WTC11 (cell line): ENCODE data around the gene CPNE5. TPM values are rescaled to one million over a fixed set of nuclear protein-coding genes. Genes with fewer than 3 reads are reported as not detected.

Experiments
- ATAC-seq: fragments of 200-7000 bp; cut with Tn5 transposase; 2 replicates; pipeline ENCODE4 v1.10.0; 2021; ENCODE audit warnings: mild to moderate bottlenecking, moderate library complexity
- CTCF ChIA-PET: fragments of 300-600 bp; sonication (Branson Sonifier 250); formaldehyde crosslinking; loops from one replicate; lab custom pipeline; 2021; ENCODE audit warnings: antibody characterized with exemption; lab: Charles Lee
- POLR2A ChIA-PET: fragments of 350-600 bp; sonication (Branson Sonifier 250); formaldehyde crosslinking; loops from one replicate; lab custom pipeline; 2021; ENCODE audit warnings: antibody characterized with exemption; lab: Charles Lee
- DNase-seq: peaks from one replicate; pipeline ENCODE4 v3.0.0; 2021; ENCODE audit warnings: low spot score
- H3K27ac Mint-ChIP-seq: 2 replicates; pipeline ENCODE4 v1.8.0; 2021; ENCODE audit warnings: mixed read lengths
- H3K27me3 Mint-ChIP-seq: 2 replicates; pipeline ENCODE4 v1.8.0; 2021; ENCODE audit warnings: low read depth, mild to moderate bottlenecking, moderate library complexity, mixed read lengths
- H3K36me3 Mint-ChIP-seq: 2 replicates; pipeline ENCODE4 v1.8.0; 2021; ENCODE audit warnings: mixed read lengths
- H3K4me1 Mint-ChIP-seq: 2 replicates; pipeline ENCODE4 v1.8.0; 2022; ENCODE audit warnings: mixed read lengths
- H3K4me3 Mint-ChIP-seq: 2 replicates; pipeline ENCODE4 v1.8.0; 2021; ENCODE audit warnings: mild to moderate bottlenecking, moderate library complexity, mixed read lengths
- H3K9me3 Mint-ChIP-seq: 2 replicates; pipeline ENCODE4 v1.8.0; 2021; ENCODE audit warnings: mixed read lengths
- AR ChIP-seq: fragments of 250-450 bp; sonication (Bioruptor Pico); IDR thresholded peaks from 2 replicates; pipeline ENCODE4 v1.9.0; 2021; ENCODE audit warnings: mild to moderate bottlenecking
- CDX4 ChIP-seq: fragments of 250-450 bp; sonication (Bioruptor Pico); IDR thresholded peaks from 2 replicates; pipeline ENCODE4 v1.9.0; 2021; ENCODE audit warnings: moderate library complexity, mild to moderate bottlenecking, inconsistent platforms, borderline replicate concordance
- CREB1 ChIP-seq: sonication (generic); formaldehyde crosslinking; IDR thresholded peaks from 2 replicates; pipeline ENCODE4 v1.8.0; 2023; ENCODE audit warnings: mild to moderate bottlenecking, missing genetic modification reagents
- FOXP1 ChIP-seq: sonication (generic); formaldehyde crosslinking; IDR thresholded peaks from 2 replicates; pipeline ENCODE4 v1.8.0; 2022; ENCODE audit warnings: missing genetic modification reagents, mild to moderate bottlenecking, moderate library complexity, borderline replicate concordance
- IRF1 ChIP-seq: sonication (generic); formaldehyde crosslinking; IDR thresholded peaks from 2 replicates; pipeline ENCODE4 v1.8.0; 2023; ENCODE audit warnings: missing genetic modification reagents
- NFATC4 ChIP-seq: fragments of 250-450 bp; sonication (Bioruptor Pico); IDR thresholded peaks from 2 replicates; pipeline ENCODE4 v1.9.0; 2021; ENCODE audit warnings: mild to moderate bottlenecking
- NR3C1 ChIP-seq: sonication (generic); formaldehyde crosslinking; conservative IDR thresholded peaks from 2 replicates; pipeline ENCODE4 v1.8.1; 2023; ENCODE audit warnings: low read depth, mild to moderate bottlenecking, missing genetic modification reagents
- PREB ChIP-seq: sonication (generic); formaldehyde crosslinking; IDR thresholded peaks from 2 replicates; pipeline ENCODE4 v1.8.1; 2022; ENCODE audit warnings: mild to moderate bottlenecking, missing genetic modification reagents, moderate library complexity, borderline replicate concordance
- SMAD3 ChIP-seq: sonication (generic); formaldehyde crosslinking; IDR thresholded peaks from 2 replicates; pipeline ENCODE4 v1.8.0; 2022; ENCODE audit warnings: missing genetic modification reagents, mild to moderate bottlenecking, borderline replicate concordance
- SP1 ChIP-seq: sonication (generic); formaldehyde crosslinking; conservative IDR thresholded peaks from 2 replicates; pipeline ENCODE4 v1.8.1; 2022; ENCODE audit warnings: missing genetic modification reagents
- TP53 ChIP-seq: sonication (generic); formaldehyde crosslinking; IDR thresholded peaks from 2 replicates; pipeline ENCODE4 v1.8.1; 2023; ENCODE audit warnings: mild to moderate bottlenecking, missing genetic modification reagents
- ZBTB43 ChIP-seq: sonication (generic); formaldehyde crosslinking; IDR thresholded peaks from 2 replicates; pipeline ENCODE4 v1.8.1; 2023; ENCODE audit warnings: mild to moderate bottlenecking, missing genetic modification reagents
- ZMAT4 ChIP-seq: fragments of 250-450 bp; sonication (Bioruptor Pico); IDR thresholded peaks from 2 replicates; pipeline ENCODE4 v1.9.0; 2021; ENCODE audit warnings: mild to moderate bottlenecking
- ZNF219 ChIP-seq: sonication (generic); formaldehyde crosslinking; IDR thresholded peaks from 2 replicates; pipeline ENCODE4 v1.8.0; 2023; ENCODE audit warnings: missing genetic modification reagents, mild to moderate bottlenecking, borderline replicate concordance
- ZNF396 ChIP-seq: fragments of 250-450 bp; sonication (Bioruptor Pico); IDR thresholded peaks from 2 replicates; pipeline ENCODE4 v1.8.0; 2021; ENCODE audit warnings: mild to moderate bottlenecking, moderate library complexity, borderline replicate concordance
- ZNF416 ChIP-seq: fragments of 250-450 bp; sonication (Bioruptor Pico); IDR thresholded peaks from 2 replicates; pipeline ENCODE4 v1.9.0; 2021; ENCODE audit warnings: mild to moderate bottlenecking, inconsistent platforms
- total RNA-seq: library from RNA; stranded (reverse); gene quantifications from 3 replicates; pipeline ENCODE4 v1.2.3, GENCODE V29; 2021
- TF ChIP-seq, protein P1 (sequence below): fragments of 250-450 bp; sonication (Bioruptor Pico); conservative IDR thresholded peaks from 2 replicates; pipeline ENCODE4 v1.9.0; 2021; ENCODE audit warnings: mild to moderate bottlenecking

CPNE5 gene
- total RNA-seq, 1 experiment from 2014 or later: 0.44 TPM

GRCh38 chr6:36716476-36717093 lies 122.7 kb downstream of the CPNE5 start (continued):
- TF ChIP-seq, protein P1, sequence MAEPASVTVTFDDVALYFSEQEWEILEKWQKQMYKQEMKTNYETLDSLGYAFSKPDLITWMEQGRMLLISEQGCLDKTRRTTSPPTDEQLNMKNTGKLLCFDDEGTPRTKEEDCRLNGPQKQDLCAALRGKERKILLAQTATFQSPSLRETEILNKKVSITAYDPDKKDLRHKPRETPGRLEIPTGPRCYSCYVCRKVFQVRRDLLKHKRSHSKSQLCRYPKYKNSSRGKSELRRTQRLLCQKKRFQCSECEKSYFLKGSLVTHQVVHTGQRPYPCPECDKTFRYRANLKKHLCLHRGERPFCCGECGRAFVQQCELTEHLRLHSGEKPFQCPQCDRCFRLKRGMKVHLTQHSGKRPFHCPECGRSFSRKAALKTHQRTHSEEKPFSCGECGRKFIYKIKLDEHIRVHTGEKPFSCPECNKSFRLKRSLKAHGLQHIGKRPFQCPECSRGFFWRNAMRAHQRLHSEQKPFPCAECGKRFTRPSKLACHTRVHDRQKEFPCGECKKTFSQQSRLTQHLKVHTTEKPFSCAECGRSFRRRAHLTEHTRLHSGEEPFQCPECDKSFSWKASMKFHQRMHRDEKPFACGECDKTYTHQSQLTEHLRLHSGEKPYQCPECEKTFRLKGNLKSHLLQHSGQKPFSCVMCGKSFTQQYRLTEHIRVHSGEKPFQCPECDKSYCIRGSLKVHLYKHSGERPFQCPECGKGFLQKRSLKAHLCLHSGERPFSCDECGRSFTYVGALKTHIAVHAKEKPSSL (CRISPR knock-in tag): no peak
- no peak for TF ChIP-seq CDX4
- no peak for TF ChIP-seq TP53
- no peak for TF ChIP-seq AR (CRISPR knock-in tag)
- no peak for TF ChIP-seq ZNF396 (CRISPR knock-in tag)
- TF ChIP-seq ZNF219 (CRISPR knock-in tag): no peak
- TF ChIP-seq SMAD3 (CRISPR knock-in tag): no peak

- no peak for DNase-seq
- TF ChIP-seq NR3C1: no peak
- TF ChIP-seq AR (CRISPR knock-in tag): no peak
- no peak for TF ChIP-seq PREB (CRISPR knock-in tag)
- TF ChIP-seq FOXP1: no peak
- TF ChIP-seq ZMAT4 (CRISPR knock-in tag): no peak
- TF ChIP-seq, all 79 proteins: peak for 0
- H3K9me3 Mint-ChIP-seq: no peaks in the 10 kb centered on the region
- ChIA-PET CTCF (interaction anchor here (0.5 kb wide), 1 partner anchor 34 kb away, joined by 3 read pairs; no protein-coding TSS in a partner anchor), POLR2A (no interaction called here)
- no peak overlapping the region for H3K4me3 Mint-ChIP-seq
- no peak overlapping the region for H3K27ac Mint-ChIP-seq
- no peaks in the 10 kb centered on the region for H3K4me1 Mint-ChIP-seq
- no peaks in the 10 kb centered on the region for H3K36me3 Mint-ChIP-seq
- H3K27me3 Mint-ChIP-seq: no peaks in the 10 kb centered on the region
- ATAC-seq: no peak
Measured at GRCh38 chr6:36715469-36715868, 123.8 kb downstream of the CPNE5 start.

DNA sequence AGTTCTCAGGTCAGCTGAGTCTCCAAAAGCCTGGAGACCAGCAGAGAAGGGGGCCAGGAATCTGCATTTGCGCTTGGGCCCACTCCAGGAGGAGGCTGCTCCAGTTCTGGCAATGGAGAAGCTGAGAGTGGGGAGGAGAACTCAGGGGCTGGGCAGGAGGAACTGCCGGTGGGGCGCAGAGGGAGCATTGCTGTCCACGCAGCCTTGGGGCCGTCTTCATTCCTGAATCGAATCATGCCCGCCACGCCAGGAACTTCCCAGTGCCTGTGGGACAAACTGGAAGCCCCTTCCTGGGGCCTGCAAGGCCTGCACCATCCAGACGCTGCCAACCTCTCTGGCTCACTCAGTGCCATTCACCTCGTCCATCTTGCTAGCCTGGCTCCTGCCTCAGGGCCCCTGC lies 124.7 kb downstream of the CPNE5 start:
- no peaks in the 10 kb centered on the region for H3K36me3 Mint-ChIP-seq
- no peak for DNase-seq
- TF ChIP-seq CREB1 (CRISPR knock-in tag): no peak
- TF ChIP-seq ZMAT4 (CRISPR knock-in tag): no peak
- no peak for TF ChIP-seq TP53
- TF ChIP-seq SP1 (CRISPR knock-in tag): no peak
- TF ChIP-seq NFATC4 (CRISPR knock-in tag): no peak
- TF ChIP-seq IRF1 (CRISPR knock-in tag): no peak
- TF ChIP-seq ZBTB43 (CRISPR knock-in tag): no peak
- TF ChIP-seq ZNF396 (CRISPR knock-in tag): no peak
- no peak for TF ChIP-seq ZNF416 (CRISPR knock-in tag)
- no peak overlapping the region for H3K27ac Mint-ChIP-seq
- ChIA-PET POLR2A (no interaction called here), CTCF (interaction anchor here (0.6 kb wide), 1 partner anchor 99 kb away, joined by 3 read pairs; no protein-coding TSS in a partner anchor)
- H3K9me3 Mint-ChIP-seq: no peaks in the 10 kb centered on the region
- no peak for ATAC-seq
- H3K4me1 Mint-ChIP-seq: no peaks in the 10 kb centered on the region
- H3K4me3 Mint-ChIP-seq: no peak overlapping the region
- H3K27me3 Mint-ChIP-seq: no peaks in the 10 kb centered on the region
